SK-N-SH (cell line): ENCODE measurements around the gene CLPX.

ENCODE experiments used
- FOXJ3 ChIP-seq: sonication (generic); formaldehyde crosslinking; IDR thresholded peaks from 2 replicates; pipeline ENCODE4 v1.5.1; 2020; ENCODE audit warnings: mild to moderate bottlenecking, missing genetic modification reagents
- GABPA ChIP-seq: IDR thresholded peaks from 2 replicates; pipeline ENCODE4 v1.4.0; 2012; ENCODE audit warnings: low read depth, mild to moderate bottlenecking
- JUND ChIP-seq: IDR thresholded peaks from 2 replicates; pipeline ENCODE4 v1.4.0; 2012
- MEF2A ChIP-seq: IDR thresholded peaks from 2 replicates; pipeline ENCODE4 v1.4.0; 2012; ENCODE audit warnings: low read depth, borderline replicate concordance
- NRF1 ChIP-seq: IDR thresholded peaks from 2 replicates; pipeline ENCODE4 v1.6.1; 2012; ENCODE audit warnings: low read depth, mild to moderate bottlenecking, low read length
- POLR2AphosphoS5 ChIP-seq: IDR thresholded peaks from 2 replicates; pipeline ENCODE4 v1.6.1; 2012; ENCODE audit warnings: low read depth, low read length
- RFX5 ChIP-seq: IDR thresholded peaks from 2 replicates; pipeline ENCODE4 v1.6.1; 2012; ENCODE audit warnings: mild to moderate bottlenecking, improper control_type of control experiment, low read length
- YY1 ChIP-seq: IDR thresholded peaks from 2 replicates; pipeline ENCODE4 v1.4.0; 2012; ENCODE audit warnings: low read depth, mild to moderate bottlenecking
- TF ChIP-seq, protein P1 (sequence below): fragments of 200-600 bp; sonication (generic); IDR thresholded peaks from 2 replicates; pipeline ENCODE4 v1.6.1; 2017; ENCODE audit warnings: antibody characterized with exemption, mild to moderate bottlenecking, moderate library complexity
- TF ChIP-seq, protein P2 (sequence below): IDR thresholded peaks from 2 replicates; pipeline ENCODE4 v1.6.1; 2012; ENCODE audit warnings: mild to moderate bottlenecking, low read depth, low read length, moderate library complexity
- TF ChIP-seq, protein P3 (sequence below): IDR thresholded peaks from 2 replicates; pipeline ENCODE4 v1.4.0; 2012; ENCODE audit warnings: low read depth, borderline replicate concordance
- TF ChIP-seq, protein P4 (sequence below): IDR thresholded peaks from 2 replicates; pipeline ENCODE4 v1.4.0; 2012; ENCODE audit warnings: low read depth, borderline replicate concordance

DNA sequence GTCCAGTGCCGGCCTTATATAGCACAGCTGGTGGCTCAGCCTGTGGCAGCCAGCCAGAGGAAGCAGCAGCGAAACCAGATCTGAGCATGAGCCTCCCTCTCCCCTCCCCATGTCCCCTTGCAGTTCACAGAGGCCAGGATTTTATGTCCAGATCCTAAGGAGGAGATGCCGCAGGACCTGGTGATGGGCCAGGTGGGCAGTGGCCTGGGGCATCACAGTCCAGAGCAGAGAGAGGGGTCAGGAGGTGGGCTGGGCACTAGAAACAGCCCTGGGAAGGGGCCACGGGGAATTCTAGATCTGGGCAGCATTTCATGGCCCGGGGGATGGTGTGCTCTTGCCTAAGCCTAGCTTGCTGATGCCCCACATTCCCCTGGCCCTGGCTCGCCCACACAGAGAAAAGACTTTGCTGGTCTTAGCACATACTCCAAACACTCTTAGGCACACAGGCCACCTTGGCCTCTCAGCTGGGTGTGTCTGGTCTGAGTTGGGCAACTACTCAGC lies 26.4 kb upstream of the CLPX start:
- TF ChIP-seq, protein P1, sequence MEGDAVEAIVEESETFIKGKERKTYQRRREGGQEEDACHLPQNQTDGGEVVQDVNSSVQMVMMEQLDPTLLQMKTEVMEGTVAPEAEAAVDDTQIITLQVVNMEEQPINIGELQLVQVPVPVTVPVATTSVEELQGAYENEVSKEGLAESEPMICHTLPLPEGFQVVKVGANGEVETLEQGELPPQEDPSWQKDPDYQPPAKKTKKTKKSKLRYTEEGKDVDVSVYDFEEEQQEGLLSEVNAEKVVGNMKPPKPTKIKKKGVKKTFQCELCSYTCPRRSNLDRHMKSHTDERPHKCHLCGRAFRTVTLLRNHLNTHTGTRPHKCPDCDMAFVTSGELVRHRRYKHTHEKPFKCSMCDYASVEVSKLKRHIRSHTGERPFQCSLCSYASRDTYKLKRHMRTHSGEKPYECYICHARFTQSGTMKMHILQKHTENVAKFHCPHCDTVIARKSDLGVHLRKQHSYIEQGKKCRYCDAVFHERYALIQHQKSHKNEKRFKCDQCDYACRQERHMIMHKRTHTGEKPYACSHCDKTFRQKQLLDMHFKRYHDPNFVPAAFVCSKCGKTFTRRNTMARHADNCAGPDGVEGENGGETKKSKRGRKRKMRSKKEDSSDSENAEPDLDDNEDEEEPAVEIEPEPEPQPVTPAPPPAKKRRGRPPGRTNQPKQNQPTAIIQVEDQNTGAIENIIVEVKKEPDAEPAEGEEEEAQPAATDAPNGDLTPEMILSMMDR = no peak
- TF ChIP-seq, protein P2, sequence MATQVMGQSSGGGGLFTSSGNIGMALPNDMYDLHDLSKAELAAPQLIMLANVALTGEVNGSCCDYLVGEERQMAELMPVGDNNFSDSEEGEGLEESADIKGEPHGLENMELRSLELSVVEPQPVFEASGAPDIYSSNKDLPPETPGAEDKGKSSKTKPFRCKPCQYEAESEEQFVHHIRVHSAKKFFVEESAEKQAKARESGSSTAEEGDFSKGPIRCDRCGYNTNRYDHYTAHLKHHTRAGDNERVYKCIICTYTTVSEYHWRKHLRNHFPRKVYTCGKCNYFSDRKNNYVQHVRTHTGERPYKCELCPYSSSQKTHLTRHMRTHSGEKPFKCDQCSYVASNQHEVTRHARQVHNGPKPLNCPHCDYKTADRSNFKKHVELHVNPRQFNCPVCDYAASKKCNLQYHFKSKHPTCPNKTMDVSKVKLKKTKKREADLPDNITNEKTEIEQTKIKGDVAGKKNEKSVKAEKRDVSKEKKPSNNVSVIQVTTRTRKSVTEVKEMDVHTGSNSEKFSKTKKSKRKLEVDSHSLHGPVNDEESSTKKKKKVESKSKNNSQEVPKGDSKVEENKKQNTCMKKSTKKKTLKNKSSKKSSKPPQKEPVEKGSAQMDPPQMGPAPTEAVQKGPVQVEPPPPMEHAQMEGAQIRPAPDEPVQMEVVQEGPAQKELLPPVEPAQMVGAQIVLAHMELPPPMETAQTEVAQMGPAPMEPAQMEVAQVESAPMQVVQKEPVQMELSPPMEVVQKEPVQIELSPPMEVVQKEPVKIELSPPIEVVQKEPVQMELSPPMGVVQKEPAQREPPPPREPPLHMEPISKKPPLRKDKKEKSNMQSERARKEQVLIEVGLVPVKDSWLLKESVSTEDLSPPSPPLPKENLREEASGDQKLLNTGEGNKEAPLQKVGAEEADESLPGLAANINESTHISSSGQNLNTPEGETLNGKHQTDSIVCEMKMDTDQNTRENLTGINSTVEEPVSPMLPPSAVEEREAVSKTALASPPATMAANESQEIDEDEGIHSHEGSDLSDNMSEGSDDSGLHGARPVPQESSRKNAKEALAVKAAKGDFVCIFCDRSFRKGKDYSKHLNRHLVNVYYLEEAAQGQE = no peak
- TF ChIP-seq, protein P3, sequence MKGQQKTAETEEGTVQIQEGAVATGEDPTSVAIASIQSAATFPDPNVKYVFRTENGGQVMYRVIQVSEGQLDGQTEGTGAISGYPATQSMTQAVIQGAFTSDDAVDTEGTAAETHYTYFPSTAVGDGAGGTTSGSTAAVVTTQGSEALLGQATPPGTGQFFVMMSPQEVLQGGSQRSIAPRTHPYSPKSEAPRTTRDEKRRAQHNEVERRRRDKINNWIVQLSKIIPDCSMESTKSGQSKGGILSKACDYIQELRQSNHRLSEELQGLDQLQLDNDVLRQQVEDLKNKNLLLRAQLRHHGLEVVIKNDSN = no peak
- no peak for TF ChIP-seq JUND
- TF ChIP-seq, protein P4, sequence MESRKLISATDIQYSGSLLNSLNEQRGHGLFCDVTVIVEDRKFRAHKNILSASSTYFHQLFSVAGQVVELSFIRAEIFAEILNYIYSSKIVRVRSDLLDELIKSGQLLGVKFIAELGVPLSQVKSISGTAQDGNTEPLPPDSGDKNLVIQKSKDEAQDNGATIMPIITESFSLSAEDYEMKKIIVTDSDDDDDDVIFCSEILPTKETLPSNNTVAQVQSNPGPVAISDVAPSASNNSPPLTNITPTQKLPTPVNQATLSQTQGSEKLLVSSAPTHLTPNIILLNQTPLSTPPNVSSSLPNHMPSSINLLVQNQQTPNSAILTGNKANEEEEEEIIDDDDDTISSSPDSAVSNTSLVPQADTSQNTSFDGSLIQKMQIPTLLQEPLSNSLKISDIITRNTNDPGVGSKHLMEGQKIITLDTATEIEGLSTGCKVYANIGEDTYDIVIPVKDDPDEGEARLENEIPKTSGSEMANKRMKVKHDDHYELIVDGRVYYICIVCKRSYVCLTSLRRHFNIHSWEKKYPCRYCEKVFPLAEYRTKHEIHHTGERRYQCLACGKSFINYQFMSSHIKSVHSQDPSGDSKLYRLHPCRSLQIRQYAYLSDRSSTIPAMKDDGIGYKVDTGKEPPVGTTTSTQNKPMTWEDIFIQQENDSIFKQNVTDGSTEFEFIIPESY = no peak
- no peak for TF ChIP-seq YY1
- no peak for TF ChIP-seq MEF2A
- TF ChIP-seq FOXJ3 (CRISPR knock-in tag) = no peak
- no peak for TF ChIP-seq RFX5
- TF ChIP-seq POLR2AphosphoS5 = no peak
- no peak for TF ChIP-seq NRF1
- TF ChIP-seq GABPA = no peak
